Osteocyte (in vitro differentiated cells): Measurements from ENCODE around the gene PDE4D. TPM values are rescaled to one million over a fixed set of nuclear protein-coding genes. Genes with fewer than 3 reads are reported as not detected.

ENCODE experiments used
- DNase-seq: peaks from one replicate; pipeline ENCODE4 v3.0.0; 2021; ENCODE audit warnings: mixed read lengths; ENCODE audit not compliant: unreplicated experiment; ENCODE audit errors: extremely low spot score
- H3K27ac Mint-ChIP-seq: one replicate; pipeline ENCODE4 v1.8.0; 2021; ENCODE audit warnings: mild to moderate bottlenecking, mixed read lengths; ENCODE audit not compliant: unreplicated experiment
- H3K27me3 Mint-ChIP-seq: one replicate; pipeline ENCODE4 v1.8.0; 2021; ENCODE audit warnings: mixed read lengths; ENCODE audit not compliant: unreplicated experiment
- H3K36me3 Mint-ChIP-seq: one replicate; pipeline ENCODE4 v1.8.0; 2021; ENCODE audit warnings: mixed read lengths; ENCODE audit not compliant: unreplicated experiment
- H3K4me1 Mint-ChIP-seq: one replicate; pipeline ENCODE4 v1.8.0; 2021; ENCODE audit warnings: mixed read lengths; ENCODE audit not compliant: unreplicated experiment
- H3K4me3 Mint-ChIP-seq: one replicate; pipeline ENCODE4 v1.8.0; 2021; ENCODE audit warnings: mild to moderate bottlenecking, moderate library complexity, mixed read lengths; ENCODE audit not compliant: unreplicated experiment
- H3K9me3 Mint-ChIP-seq: one replicate; pipeline ENCODE4 v1.8.0; 2021; ENCODE audit warnings: mixed read lengths; ENCODE audit not compliant: unreplicated experiment
- CTCF ChIP-seq: fragments of 200-600 bp; sonication (generic); IDR thresholded peaks from 2 replicates; pipeline ENCODE4 v1.5.0; 2021; ENCODE audit warnings: antibody characterized with exemption, mild to moderate bottlenecking, moderate library complexity
- total RNA-seq: library from RNA; stranded (reverse); gene quantifications from 2 replicates; pipeline ENCODE4 v1.2.1, GENCODE V29; 2021

Gene PDE4D
- total RNA-seq, 1 donor from 2014 or later: 24.2 TPM

- Mint-ChIP-seq H3K27ac (no peak overlapping the region), H3K27me3 (no peaks in the 10 kb centered on the region), H3K9me3 (peaks cover 3% of the 10 kb centered on the region), H3K4me3 (no peak overlapping the region), H3K36me3 (peaks cover 4% of the 10 kb centered on the region), H3K4me1 (peaks cover 13% of the 10 kb centered on the region)
- no peak for TF ChIP-seq CTCF
- DNase-seq: no peak
Measured at GRCh38 chr5:59092758-59093157, 800.8 kb downstream of the PDE4D start.

- no peaks in the 10 kb centered on the region for H3K27me3 Mint-ChIP-seq
- peaks cover 3% of the 10 kb centered on the region for H3K9me3 Mint-ChIP-seq
- no peak for TF ChIP-seq CTCF
- no peak for DNase-seq
- peaks cover 7% of the 10 kb centered on the region for H3K4me1 Mint-ChIP-seq
- H3K27ac Mint-ChIP-seq: no peak overlapping the region
- H3K4me3 Mint-ChIP-seq: no peak overlapping the region
- peaks cover 4% of the 10 kb centered on the region for H3K36me3 Mint-ChIP-seq
Measured at GRCh38 chr5:59091965-59092364, 801.6 kb downstream of the PDE4D start.

- H3K4me1 Mint-ChIP-seq: peaks cover 4% of the 10 kb centered on the region
Measured at GRCh38 chr5:59090323-59090722, 803.2 kb downstream of the PDE4D start.

GRCh38 chr5:59089767-59090166, 803.8 kb downstream of the PDE4D start:
- no peak overlapping the region for H3K27ac Mint-ChIP-seq
- TF ChIP-seq CTCF: no peak
- no peaks in the 10 kb centered on the region for H3K27me3 Mint-ChIP-seq
- DNase-seq: no peak
- no peaks in the 10 kb centered on the region for H3K9me3 Mint-ChIP-seq
- H3K4me3 Mint-ChIP-seq: no peak overlapping the region
- peaks cover 4% of the 10 kb centered on the region for H3K36me3 Mint-ChIP-seq
- peaks cover 4% of the 10 kb centered on the region for H3K4me1 Mint-ChIP-seq

More at GRCh38 chr5:59090323-59090722, 803.2 kb downstream of the PDE4D start:
- DNase-seq: no peak
- H3K36me3 Mint-ChIP-seq: peaks cover 4% of the 10 kb centered on the region
- TF ChIP-seq CTCF: no peak
- no peak overlapping the region for H3K27ac Mint-ChIP-seq
- H3K4me3 Mint-ChIP-seq: no peak overlapping the region
- no peaks in the 10 kb centered on the region for H3K9me3 Mint-ChIP-seq
- H3K27me3 Mint-ChIP-seq: no peaks in the 10 kb centered on the region

- Mint-ChIP-seq H3K4me3 (no peak overlapping the region), H3K27me3 (no peaks in the 10 kb centered on the region), H3K27ac (no peak overlapping the region), H3K9me3 (no peaks in the 10 kb centered on the region), H3K36me3 (peaks cover 2% of the 10 kb centered on the region), H3K4me1 (peaks cover 4% of the 10 kb centered on the region)
- no peak for TF ChIP-seq CTCF
- DNase-seq: no peak
Measured at GRCh38 chr5:59088546-59088945, 805.0 kb downstream of the PDE4D start.
